ENCODE measurements around the gene IGF2BP2. TPM values are rescaled to one million over a fixed set of nuclear protein-coding genes. Genes with fewer than 3 reads are reported as not detected.

IGF2BP2 gene
- polyA plus RNA-seq, 3 donors, result 102 to 117 (median 105) TPM

Other genes starting within 250 kb of the IGF2BP2 start
- gene SENP2, start 238.7 kb downstream of the IGF2BP2 start, polyA plus RNA-seq (ENCODE audit: insufficient read length in 3 of 3), result 10 to 100 TPM; 43.9 to 48.6 (median 48.1) TPM
- gene TRA2B, start 113.0 kb upstream of the IGF2BP2 start, polyA plus RNA-seq (ENCODE audit: insufficient read length in 3 of 3), result 100 to 1,000 TPM; 256 to 317 (median 293) TPM